ENCODE data around the gene MAB21L3. TPM values are rescaled to one million over a fixed set of nuclear protein-coding genes. Genes with fewer than 3 reads are reported as not detected.

MAB21L3 gene
- total RNA-seq, 1 experiment from 2014 or later: 0.21 TPM

DNA sequence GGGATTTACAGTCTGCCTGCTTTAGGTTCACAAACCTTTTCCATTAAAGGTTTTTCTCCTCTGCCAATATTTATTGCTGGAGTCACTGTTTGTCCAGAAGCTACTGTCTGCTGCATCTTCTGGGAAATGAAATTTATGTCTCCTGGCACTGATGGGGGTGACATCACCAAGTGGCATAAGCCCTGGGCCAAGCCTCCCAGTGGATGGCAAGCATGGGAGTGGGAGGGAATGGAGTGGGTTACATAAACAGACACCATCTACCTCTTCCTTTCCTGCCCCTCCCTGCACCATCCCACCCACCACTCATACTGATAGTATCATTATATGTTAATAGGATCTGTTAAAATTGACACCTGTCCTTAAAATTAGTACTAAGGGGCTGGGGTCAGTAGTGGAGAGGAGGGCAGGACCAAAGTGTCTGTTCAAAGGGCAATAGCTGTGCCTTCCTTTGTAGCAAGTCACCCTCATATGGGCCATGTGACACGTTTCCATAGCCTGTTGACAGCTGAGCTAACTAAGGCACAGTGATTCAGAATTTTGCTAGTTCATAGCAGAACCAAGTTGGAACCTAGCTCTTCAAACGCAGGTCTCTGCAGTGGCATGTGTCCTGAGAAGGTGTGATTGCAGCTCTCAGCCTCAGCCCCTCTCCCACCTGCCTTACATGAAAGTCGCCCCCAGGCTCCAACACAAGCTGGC, 71.0 kb downstream of the MAB21L3 start:
- CTCF ChIA-PET: no interaction called here
- no TSS peak for BruUV-seq (replicated peaks)
- Mint-ChIP-seq H3K9me3 (ENCODE audit: low read depth, unreplicated experiment) (no peaks in the 10 kb centered on the region), H3K36me3 (ENCODE audit: insufficient read depth, unreplicated experiment) (no peaks in the 10 kb centered on the region), H3K4me3 (ENCODE audit: low read depth, unreplicated experiment) (no peak overlapping the region), H3K4me1 (ENCODE audit: low read depth, unreplicated experiment) (no peaks in the 10 kb centered on the region), H3K27me3 (ENCODE audit: unreplicated experiment) (no peaks in the 10 kb centered on the region), H3K27ac (ENCODE audit: unreplicated experiment) (no peak overlapping the region)
- TF ChIP-seq, protein P1, sequence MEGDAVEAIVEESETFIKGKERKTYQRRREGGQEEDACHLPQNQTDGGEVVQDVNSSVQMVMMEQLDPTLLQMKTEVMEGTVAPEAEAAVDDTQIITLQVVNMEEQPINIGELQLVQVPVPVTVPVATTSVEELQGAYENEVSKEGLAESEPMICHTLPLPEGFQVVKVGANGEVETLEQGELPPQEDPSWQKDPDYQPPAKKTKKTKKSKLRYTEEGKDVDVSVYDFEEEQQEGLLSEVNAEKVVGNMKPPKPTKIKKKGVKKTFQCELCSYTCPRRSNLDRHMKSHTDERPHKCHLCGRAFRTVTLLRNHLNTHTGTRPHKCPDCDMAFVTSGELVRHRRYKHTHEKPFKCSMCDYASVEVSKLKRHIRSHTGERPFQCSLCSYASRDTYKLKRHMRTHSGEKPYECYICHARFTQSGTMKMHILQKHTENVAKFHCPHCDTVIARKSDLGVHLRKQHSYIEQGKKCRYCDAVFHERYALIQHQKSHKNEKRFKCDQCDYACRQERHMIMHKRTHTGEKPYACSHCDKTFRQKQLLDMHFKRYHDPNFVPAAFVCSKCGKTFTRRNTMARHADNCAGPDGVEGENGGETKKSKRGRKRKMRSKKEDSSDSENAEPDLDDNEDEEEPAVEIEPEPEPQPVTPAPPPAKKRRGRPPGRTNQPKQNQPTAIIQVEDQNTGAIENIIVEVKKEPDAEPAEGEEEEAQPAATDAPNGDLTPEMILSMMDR (IDR thresholded peaks at IDR 0.05; ENCODE audit: unreplicated experiment): no peak
- no peak for DNase-seq
- intact Hi-C loops (cut with micrococcal nuclease; ENCODE audit: unreplicated experiment): no loop called here

Other genes starting within 250 kb of the MAB21L3 start
- 3.9 and 5.0 TPM in 2 replicates for gene SLC22A15, start 134.9 kb upstream of the MAB21L3 start, total RNA-seq (2022)

Data from Calu3 (cell line).